Measurements from ENCODE around the gene RRAGD.

DNA sequence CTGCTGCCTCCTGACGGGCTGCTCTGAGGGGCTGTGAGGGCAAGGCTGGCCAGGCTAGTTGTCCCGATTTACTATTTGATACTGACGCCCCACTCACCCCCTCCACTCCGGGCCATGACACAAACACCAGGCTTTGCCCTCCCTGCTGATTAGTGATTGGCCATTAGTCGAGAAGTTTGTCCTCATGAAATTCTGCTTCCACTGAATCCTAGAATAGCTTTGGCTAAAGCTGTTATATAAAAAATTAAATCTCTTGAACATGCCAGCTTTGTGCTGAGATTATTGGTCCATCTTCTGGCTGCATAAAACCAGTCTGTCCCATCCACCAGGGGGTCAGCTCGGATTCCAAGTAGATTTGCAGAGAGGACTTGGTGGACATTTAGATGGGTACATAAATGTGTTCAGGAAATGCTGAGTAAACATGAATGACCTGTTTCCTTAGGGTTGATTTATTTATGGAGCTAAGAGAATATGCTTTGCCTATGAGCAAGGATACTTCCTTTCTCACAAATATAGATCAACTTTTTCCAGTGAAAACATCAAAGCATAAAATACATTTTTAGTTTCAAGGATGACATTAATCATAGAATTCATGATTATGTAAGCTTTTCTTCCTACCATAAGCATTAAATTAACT, 96.7 kb downstream of the RRAGD start, which contains the start of gene GABRR2:
- TF ChIP-seq FOXA1 (IDR thresholded peaks at IDR 0.05) = no peak
- TF ChIP-seq ZNF384 (IDR thresholded peaks at IDR 0.05) = no peak
- TF ChIP-seq SP1 (IDR thresholded peaks at IDR 0.05) = no peak
- TF ChIP-seq BHLHE40 (IDR thresholded peaks at IDR 0.05; ENCODE audit: borderline replicate concordance) = no peak
- TF ChIP-seq PKNOX1 (IDR thresholded peaks at IDR 0.05) = no peak
- no peak for TF ChIP-seq SUZ12 (IDR thresholded peaks at IDR 0.05)
- TF ChIP-seq NFRKB (IDR thresholded peaks at IDR 0.05) = no peak
- no peak for TF ChIP-seq TARDBP (IDR thresholded peaks at IDR 0.05)
- TF ChIP-seq L3MBTL2 (conservative IDR thresholded peaks at IDR 0.05) = no peak
- TF ChIP-seq HDGF (IDR thresholded peaks at IDR 0.05; ENCODE audit: borderline replicate concordance) = no peak
- no peak for TF ChIP-seq ELF4 (IDR thresholded peaks at IDR 0.05)
- no peak for TF ChIP-seq LEF1 (IDR thresholded peaks at IDR 0.05; ENCODE audit: borderline replicate concordance)
